ENCODE measurements around the gene FER. TPM values are rescaled to one million over a fixed set of nuclear protein-coding genes. Genes with fewer than 3 reads are reported as not detected.

FER gene
- total RNA-seq, 1 donor from 2014 or later, result 12.8 TPM

DNA sequence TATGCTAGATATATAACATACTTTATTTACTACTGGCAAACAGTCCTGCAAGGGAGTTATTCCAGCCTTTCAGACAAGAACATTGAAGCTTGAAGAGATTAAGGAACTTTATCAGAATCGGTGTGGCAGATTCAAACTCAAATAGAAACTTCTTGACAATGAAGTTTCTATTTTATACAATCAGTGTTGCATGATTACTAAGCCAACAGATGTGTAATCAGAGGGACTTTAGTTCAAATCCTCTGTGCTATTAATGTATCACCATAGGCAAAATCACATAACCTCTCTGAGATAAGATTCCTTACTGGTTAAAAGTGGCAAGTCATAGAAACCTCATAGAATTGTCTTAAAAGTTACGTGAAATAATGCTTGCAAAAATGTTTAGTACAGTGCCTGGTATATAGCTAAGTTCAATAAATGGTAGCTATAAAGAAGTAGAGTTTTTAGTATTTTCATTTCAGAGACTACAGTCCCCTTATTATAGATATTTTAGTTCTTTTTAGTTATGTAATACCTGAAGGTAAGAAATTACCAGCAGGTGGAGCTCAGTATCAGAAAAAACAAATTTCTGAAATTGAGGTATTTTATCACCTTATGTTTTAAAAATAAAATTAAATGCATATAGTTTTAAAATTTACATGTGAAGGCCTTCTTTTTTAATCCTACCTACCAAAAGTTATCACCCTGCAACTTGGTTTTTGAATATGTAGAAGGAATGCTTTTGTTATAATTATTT, 172.1 kb downstream of the FER start:
- DNase-seq (no peak), ATAC-seq (ENCODE audit: poor library complexity) (no peak)
- intact Hi-C loops (cut with DNase I), result no loop called here

DNA sequence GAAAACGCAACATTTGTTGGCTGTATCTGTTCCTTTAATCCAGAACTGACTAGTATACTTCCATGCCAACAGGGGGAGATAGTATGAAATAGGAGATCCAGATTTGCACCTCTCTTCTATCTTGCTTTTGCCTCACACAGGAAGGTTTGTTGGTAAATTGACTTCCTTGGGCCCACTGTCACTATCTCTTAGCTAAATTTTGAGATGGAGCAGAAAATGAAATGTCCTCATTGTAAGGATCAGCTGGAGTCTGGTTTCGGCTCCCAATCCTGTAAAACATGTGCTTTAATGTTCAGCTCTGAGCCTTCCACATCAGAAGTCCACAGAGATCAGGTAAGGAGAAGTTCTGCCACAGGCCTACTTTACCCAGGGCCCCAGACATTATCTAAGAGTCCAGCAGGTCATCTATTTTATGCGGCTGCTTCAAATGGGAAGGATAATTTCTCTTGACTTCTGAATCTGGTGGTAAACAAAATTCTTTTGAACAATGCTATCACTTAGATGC, 176.8 kb downstream of the FER start:
- DNase-seq (no peak), ATAC-seq (ENCODE audit: poor library complexity) (no peak)
- intact Hi-C loops (cut with DNase I), result no loop called here

DNA sequence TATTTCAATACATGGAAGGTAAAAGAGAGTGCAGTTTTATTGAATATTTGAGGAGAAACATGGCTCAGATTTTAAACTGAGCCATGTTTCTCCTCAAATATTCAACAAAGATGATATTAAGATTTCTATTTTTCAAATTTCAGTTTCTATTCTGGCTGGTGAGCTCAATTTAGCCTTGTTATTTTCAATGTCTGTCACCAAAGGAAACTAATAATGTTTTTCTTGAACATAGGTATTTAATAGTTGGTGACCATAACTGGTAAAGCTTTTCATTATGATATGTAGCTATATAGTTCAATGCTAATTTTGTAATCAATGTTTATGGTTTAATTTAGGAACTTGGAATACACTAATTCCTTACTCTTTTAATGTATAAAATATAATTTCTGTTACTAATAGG, 177.4 kb downstream of the FER start:
- ATAC-seq (ENCODE audit: poor library complexity) (no peak), DNase-seq (no peak)
- intact Hi-C loops (cut with DNase I), result no loop called here

DNA sequence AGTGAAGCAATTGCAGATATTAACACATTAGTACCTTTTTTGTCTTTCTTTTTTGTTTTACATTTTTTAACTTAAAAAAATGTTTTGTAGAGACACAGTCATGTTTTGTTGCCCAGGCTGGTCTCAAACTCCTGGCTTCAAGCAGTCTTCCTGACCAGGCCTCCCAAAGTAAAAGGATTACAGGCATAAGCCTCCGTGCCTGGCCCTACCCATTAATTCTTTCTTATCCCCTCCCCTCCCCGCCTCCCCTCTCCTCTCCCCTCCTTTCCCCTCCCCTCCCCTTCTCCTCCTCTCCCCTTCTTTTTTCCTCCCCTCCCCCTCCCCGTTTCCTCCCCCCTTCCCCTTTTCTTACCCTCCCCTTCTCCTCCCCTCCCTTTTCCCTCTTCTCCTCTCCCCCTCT, 182.4 kb downstream of the FER start:
- DNase-seq (no peak), ATAC-seq (ENCODE audit: poor library complexity) (no peak)

DNA sequence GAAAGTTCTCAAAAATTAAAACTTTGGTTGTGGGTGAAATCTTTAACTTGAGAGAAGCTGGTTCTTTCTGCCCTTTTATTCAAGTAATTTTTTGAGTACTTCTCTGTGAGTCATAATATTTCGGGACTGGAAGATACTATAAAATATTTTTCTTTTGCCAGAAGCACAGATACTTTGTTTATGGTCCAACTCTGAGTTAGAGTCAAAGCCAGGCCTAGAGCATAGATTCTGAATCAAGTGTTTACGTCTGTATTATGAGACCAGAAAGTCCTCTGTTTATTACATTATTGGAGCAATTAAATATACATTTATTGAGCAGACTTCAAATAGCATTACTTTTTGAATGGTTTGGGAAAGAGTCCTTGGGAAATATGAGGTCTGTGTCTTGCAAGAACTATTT, 187.9 kb downstream of the FER start:
- intact Hi-C loops (cut with DNase I), result no loop called here
- DNase-seq (no peak), ATAC-seq (ENCODE audit: poor library complexity) (no peak)

More for the DNA sequence above, 182.4 kb downstream of the FER start:
- intact Hi-C loops (cut with DNase I), result no loop called here

DNA sequence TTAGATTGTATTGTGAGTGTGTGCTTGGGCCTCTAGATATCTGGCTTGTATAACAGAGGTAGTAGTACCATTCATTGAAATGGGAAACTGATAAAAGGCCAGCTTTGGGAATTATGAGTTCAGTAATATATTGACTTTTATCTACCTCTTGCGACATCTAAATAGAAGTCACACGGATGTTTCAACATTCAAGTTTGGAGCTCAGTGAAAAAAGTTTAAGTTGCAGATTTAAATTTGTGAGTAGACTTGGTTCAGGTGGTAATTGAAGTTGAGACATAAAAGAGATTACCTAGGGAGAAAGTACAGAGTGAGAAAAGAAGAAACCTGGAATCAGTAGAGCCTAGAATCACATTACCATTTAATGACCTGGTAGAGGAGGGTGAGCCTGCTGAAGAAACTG, 189.5 kb downstream of the FER start:
- ATAC-seq (ENCODE audit: poor library complexity) (no peak), DNase-seq (no peak)
- intact Hi-C loops (cut with DNase I), result no loop called here

DNA sequence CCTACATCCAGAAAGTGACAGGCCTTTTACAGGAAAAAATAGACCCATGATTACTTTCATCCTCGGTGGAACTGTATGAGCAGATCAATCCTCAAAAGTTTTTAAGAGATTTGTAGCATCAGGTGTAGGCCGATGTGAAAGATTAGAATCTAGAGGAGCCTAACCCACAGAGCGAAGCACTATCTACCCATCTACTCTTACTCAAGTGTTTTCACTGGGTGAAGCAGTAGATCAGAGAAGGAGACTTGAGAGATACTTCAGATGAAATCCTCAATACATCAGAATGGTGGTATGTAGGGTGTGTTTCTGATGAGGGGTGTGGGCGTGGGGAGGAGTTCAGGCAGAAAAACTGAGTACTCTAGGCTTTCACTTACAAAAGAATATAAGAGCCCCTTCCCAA, 192.8 kb downstream of the FER start:
- DNase-seq (no peak), ATAC-seq (ENCODE audit: poor library complexity) (no peak)
- intact Hi-C loops (cut with DNase I), result no loop called here

DNA sequence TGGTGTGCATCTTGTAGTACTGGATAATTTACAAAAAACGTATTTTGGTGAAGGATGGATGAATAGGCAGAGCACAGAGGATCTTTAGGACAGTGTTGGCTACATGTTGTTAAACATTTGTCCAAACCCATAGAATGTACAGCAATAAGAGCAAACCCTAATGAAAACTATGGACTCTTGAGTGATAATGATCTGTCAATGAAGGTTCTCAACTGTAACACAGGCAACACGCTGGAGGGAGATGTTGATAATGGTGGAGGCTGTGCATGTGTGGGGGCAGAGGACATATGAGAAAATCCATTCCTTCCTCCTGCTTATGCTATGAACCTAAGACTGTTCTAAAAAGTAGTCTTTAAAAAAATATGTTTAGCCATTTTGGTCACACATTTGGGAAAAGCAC, 194.0 kb downstream of the FER start:
- no peak for ATAC-seq (ENCODE audit: poor library complexity)
- intact Hi-C loops (cut with DNase I), result no loop called here
- DNase-seq, result no peak

DNA sequence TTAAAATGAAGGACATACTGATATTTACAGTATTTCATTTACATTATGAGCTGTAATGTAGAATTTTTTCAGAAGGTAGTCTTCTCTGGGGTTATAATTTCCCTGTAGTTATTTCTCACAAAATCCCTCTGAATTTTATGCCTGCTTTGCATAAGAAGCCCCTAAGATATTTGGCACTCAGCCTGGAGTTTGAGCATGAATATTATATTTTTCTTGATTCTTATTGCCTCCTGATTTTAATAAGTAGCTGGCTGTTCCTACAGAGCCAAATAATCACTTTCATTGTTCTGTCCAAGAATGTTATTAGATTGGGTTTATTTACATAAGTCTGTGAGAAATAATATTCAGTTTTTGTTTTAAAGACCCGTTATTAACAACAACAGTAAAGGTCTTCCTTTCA, 195.0 kb downstream of the FER start:
- intact Hi-C loops (cut with DNase I), result no loop called here
- no peak for ATAC-seq (ENCODE audit: poor library complexity)
- no peak for DNase-seq

DNA sequence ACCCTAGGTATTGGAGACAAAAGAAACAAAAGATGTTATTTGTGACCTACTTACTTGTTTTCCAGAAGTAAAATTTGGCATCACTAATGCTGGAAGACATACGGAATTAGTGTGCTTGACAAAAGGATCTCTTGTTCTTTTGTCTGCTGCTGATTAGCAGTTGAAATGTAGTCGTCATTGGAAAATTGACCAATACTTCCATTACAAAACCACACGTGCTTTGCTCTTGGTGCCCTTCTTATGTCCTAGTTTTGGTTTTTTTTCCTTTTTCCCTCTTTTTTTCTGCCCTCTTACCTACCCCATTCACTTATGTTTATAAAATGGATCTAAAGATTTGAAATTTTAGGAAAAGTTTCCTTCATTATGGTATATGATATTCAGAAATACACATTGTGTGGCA, 197.4 kb downstream of the FER start:
- DNase-seq (no peak), ATAC-seq (ENCODE audit: poor library complexity) (no peak)
- intact Hi-C loops (cut with DNase I), result no loop called here

DNA sequence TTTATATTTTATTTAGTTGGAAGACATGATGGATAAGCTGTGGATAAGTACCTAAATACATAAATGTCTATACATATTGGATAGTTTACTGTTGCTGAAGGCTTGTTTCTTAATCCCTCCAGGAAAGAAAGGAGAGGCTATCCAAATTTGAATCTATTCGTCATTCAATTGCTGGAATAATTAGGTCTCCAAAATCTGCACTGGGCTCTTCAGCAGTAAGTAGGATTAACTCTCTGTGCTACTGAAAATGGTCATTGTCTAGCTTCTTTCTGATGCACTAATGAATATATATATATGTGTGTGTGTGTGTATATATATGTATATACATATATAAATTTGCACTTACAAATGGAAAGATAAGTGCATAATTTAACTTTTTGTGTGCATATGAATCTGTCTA, 198.3 kb downstream of the FER start:
- intact Hi-C loops (cut with DNase I), result no loop called here
- ATAC-seq (ENCODE audit: poor library complexity), result no peak
- DNase-seq, result no peak

DNA sequence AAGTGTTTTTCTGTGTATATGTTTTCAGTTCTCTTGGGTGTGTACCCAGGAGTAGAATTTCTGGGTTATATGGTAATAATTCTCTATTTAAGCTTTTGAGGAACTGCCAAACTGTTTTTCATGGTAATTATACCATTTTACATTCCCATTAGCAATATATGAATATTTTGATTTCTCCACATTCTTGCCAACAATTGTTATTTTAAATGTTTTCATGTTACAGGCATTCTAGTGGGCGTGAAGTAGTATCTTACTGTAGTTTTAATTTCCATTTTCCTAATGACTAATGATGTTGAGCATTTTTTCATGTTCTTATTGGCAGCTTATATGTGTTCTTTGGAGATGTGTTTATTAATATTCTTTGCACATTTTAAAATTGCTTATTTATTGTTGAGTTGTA, 199.5 kb downstream of the FER start:
- intact Hi-C loops (cut with DNase I), result no loop called here
- no peak for ATAC-seq (ENCODE audit: poor library complexity)
- DNase-seq, result no peak

DNA sequence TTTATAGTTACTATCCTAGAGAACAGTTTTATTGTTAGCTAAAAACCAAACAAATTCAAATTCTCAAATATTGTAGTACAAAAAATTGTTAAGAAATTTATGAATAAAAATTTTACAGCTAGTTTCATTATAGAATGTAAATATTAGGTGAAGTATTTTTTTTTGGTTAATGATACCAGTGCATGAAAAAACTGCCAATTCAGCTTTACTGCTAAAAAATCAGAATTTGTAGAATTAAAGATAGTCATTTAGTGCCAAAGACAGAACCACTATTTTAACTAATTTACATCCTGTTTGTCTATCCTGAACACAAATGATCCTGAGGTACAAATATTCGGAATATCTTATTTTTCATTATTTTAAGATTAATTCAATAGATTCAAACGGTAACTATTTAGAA, 202.6 kb downstream of the FER start:
- intact Hi-C loops (cut with DNase I), result no loop called here
- ATAC-seq (ENCODE audit: poor library complexity), result no peak
- DNase-seq, result no peak

DNA sequence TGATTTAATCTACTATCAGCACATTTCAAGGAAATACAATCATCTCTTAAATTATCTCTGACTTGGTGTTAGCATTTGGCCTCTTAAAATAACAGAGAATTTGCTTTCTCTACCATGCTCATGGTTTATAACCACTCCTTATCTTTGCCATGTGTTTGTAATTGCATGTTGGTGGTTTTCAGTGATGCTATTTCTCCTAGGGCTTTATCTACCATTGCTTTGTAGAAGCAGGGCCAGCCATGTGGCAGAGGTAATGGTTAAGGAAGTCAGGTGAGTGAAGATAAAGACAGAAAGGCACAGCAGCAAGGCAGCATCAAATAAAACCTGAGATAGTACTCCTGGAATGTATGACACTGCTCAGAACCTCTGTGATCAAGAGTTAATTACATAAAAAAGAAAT, 206.2 kb downstream of the FER start:
- ATAC-seq (ENCODE audit: poor library complexity) (no peak), DNase-seq (no peak)
- intact Hi-C loops (cut with DNase I), result no loop called here

DNA sequence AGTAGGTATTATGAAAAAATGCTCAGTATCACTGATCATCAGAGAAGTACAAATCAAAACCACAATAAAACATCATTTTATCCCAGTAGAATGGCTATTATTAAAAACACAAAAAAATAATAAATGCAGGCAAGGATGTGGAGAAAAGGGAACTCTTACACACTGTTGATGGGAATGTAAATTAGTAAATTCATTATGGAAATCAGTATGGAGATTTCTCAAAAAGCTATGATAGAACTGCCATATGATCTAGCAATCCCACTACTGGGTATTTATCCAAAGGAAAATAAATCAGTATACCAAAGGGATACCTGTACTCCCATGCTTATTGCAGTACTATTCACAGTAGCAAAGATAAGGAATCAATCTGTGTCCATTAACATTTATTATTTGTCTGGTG, 209.6 kb downstream of the FER start:
- no peak for DNase-seq
- ATAC-seq (ENCODE audit: poor library complexity), result no peak
- intact Hi-C loops (cut with DNase I), result no loop called here

DNA sequence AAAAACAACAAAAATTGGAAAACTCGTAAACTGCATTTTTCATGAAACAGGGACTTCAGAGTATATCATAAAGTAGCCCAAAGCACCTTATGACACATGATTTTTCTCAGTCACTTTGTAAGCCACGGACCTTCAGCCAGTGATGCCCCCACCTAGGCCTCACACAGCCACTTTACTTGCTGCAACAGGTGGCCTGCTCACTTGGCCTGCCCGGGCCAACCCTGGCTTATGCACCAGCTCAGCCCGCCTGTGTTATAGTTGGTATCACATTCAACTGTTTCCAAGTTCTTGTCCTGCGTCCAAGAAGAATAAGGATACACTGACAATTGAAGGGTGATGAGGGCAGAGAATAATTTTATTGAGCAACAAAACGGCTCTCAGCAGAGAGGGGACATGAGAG, 219.2 kb downstream of the FER start:
- intact Hi-C loops (cut with DNase I), result no loop called here
- DNase-seq, result no peak
- no peak for ATAC-seq (ENCODE audit: poor library complexity)

DNA sequence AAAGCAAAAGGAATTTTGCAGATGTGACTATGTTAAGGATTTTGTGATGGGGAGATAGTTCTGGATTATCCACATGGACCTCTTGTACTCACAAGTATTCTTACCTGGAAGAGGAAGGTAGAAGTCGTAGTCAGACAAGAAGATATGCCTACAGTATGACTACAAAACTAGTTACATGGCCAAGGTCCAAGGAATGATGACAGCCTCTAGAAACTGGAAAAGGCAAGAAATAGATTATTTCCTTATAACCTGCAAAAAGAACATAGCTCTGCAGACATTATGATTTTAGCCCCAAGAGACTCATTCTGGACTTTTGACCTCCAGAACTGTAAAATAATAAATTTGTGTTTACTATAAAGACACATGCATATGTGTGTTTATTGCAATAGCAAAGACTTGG, 226.9 kb downstream of the FER start:
- intact Hi-C loops (cut with DNase I), result no loop called here
- DNase-seq (no peak), ATAC-seq (ENCODE audit: poor library complexity) (no peak)

DNA sequence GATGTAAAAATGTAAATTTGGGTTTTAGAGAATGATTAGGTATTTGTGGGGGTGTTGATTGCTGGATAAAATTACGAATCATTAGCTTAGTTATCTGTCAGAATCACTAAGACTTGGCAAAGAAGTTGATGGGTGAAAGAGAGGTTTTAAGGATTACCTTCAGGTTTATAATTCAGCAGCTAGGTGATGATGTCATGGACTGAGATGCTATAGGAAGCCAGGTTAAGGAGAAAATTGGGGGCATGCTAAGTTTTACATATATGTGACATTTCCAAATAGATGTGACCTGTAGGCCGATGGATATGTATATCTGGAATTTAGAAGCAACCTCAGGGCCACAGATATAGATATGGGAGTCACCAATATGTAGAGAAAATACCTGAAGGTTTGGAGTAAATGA, 228.0 kb downstream of the FER start:
- ATAC-seq (ENCODE audit: poor library complexity), result no peak
- no peak for DNase-seq
- intact Hi-C loops (cut with DNase I), result no loop called here

DNA sequence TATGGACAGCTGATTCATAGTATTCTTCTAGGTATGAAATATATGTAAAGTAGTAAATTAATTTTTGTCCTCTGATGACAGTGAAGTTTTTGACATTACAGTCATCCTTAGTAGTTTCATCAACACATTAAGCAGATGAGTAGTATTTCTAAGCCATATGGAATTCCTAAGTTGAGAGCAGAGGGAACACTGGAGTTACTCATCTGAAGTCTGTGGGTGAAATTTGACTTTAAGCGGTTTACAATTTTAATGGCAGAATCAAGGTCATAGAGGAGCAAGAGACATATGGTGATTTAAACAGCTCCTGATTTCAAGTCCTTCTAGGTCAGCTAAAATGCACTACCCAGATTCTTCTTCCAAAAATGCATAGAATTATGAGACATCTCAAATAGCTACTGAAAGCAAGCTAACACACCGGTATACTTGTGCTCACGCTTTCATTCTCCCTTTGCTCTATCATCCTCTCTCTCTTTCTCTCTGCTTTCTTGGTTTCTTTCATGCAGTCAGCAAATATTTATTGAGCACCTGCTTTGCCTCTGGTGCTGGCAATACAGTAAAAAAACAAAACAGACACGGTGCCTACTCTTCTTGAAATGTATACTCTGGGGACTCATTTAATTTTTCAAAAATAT, 235.9 kb downstream of the FER start:
- intact Hi-C loops (cut with DNase I), result no loop called here
- no peak for ATAC-seq (ENCODE audit: poor library complexity)

DNA sequence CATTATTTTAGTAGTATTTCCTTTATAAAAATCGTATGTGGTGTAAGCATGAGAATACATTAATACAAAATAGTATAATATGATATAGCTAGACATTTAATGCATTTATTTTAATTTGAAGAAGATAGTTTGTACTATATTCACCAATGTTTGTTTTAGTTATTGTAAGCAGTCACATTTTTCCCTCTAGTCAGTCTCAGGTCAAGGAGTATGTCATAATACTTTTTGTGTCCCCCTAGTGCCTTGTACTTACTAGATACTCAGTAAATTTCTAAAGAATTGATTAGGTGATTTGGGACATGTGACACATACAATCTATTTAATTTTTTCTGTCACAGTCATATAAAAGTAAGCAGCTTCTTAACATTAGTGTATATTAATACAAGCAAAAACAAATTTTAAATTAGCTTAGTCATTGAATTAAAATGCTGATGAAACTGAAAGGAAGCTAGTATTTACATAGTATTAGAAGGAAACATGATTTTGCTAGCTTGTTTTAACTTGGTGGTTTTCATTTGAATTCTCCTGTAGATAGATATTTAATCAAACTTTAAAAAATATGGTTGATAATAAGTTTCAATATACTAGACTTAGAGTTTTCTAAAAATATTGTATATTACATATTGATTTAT, 242.2 kb downstream of the FER start:
- intact Hi-C loops (cut with DNase I), result no loop called here
- ATAC-seq (ENCODE audit: poor library complexity), result no peak
- no peak for DNase-seq

More for the DNA sequence above, 235.9 kb downstream of the FER start:
- no peak for DNase-seq
